ENCODE results near the gene SENP8.

SENP8 gene

GRCh38 chr15:72176159-72176558 lies 58.0 kb downstream of the SENP8 start:
- no peak for DNase-seq

GRCh38 chr15:72176743-72177142 lies 58.5 kb downstream of the SENP8 start:
- DNase-seq, result no peak

GRCh38 chr15:72178976-72179585 lies 60.9 kb downstream of the SENP8 start:
- no peak for DNase-seq

GRCh38 chr15:72179950-72180581 lies 61.9 kb downstream of the SENP8 start:
- no peak for DNase-seq

- DNase-seq, result no peak
Measured at GRCh38 chr15:72180761-72181324, 62.6 kb downstream of the SENP8 start.

GRCh38 chr15:72182244-72182643 lies 64.0 kb downstream of the SENP8 start:
- no peak for DNase-seq

GRCh38 chr15:72182673-72183072 lies 64.5 kb downstream of the SENP8 start:
- no peak for DNase-seq

- DNase-seq, result no peak
Measured at GRCh38 chr15:72183781-72184164, 65.6 kb downstream of the SENP8 start.

GRCh38 chr15:72184165-72184811 lies 66.1 kb downstream of the SENP8 start:
- no peak for DNase-seq

- no peak for DNase-seq
Measured at GRCh38 chr15:72189250-72189902, 71.2 kb downstream of the SENP8 start.

- no peak for DNase-seq
Measured at GRCh38 chr15:72192416-72192815, 74.2 kb downstream of the SENP8 start.

Data from activated CD4-positive, alpha-beta T cell treated with anti-CD3 and anti-CD28 coated beads, Interleukin-2, amount 50 U/mL, for 4 hours (primary cell).